NCI-H1417 treated with DMSO at 0.1 percent for 48 hours (cell line): ENCODE data around the gene LATS1.
"Not testable (repeated sequence)": the region's sequence is repeated elsewhere in the genome, so short reads cannot be mapped to it uniquely, and the experiment has no call there.

ENCODE experiments used
- DNase-seq: peaks from one replicate; lab custom pipeline; 2025; lab: John Stamatoyannopoulos, UW

Gene LATS1

DNA sequence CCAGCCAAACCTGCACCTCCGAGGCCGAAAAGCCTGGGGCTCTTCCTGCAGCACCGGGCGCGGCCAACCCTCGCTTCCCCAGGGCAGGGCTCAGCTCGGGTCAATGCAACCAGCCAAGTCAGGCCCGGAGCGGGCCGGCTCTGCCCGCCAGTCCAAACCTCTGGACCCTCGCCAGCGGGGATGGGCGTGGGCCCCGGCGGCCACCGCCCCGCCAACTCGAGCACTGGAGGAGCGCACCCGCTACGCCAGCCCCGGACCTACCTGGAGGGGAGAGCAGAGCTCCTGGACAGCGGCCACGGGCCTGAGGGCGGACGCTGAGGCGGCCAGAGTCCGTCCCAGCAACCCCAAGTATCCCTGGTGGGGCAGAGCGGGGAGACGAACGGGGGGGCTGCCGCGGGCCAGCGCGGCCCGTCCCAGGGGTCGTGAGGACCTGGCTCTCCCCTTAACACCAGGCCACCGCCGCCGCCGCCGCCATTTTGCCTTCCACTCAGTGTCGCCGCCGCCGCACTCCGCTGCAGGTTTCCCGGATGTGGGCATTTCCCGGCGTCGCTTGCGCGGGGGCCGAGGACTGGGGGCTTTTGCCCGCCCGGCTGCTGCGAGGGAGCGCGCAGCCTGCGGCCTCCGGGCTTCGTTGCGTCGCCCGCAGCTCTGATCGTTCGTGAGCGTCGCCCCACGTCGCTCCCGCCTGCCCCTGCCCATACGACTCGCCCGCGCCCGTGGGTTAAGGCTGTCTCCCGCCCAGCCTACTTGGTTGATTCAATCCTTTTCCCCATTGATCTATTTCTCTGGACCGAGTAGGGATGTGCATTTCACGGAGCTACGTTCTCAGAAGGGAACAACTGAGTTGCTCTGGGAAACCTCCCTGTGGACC is at the start of gene LATS1:
TSS of gene LATS1 (minus strand) at position 514 of the 871 bp plus-strand sequence. CDS start 15,975 bp downstream, outside the sequence.
- DNase-seq = peak; percentile 64

DNA sequence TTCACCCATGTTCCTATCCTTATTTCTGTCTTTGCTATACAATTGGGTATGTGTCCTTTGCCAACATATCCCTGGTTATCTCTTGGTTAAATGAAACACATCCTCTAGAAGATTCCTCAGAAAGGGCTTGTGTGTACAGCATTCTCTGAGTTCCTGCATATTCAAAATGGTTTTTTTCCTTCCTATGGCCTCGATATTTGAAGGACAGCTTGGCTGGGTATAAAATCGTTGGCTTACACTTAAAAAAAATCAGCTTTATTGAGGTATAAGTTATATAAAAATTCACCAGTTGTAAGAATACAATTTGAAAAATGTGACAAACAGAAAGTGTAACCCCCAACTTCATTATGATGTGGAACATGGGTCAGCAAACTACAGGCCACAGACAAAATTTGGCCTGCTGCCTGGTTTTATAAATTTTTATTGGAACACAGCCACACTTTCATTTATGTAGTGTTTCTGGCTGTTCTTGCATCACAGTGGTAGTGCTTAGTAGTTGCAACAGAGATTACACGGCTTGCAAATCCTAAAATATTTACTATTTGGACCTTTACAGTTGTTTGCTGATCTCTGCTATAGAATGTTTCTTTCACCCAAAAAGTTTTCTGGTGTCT is 48.4 kb upstream of the LATS1 start:
- DNase-seq = no peak

DNA sequence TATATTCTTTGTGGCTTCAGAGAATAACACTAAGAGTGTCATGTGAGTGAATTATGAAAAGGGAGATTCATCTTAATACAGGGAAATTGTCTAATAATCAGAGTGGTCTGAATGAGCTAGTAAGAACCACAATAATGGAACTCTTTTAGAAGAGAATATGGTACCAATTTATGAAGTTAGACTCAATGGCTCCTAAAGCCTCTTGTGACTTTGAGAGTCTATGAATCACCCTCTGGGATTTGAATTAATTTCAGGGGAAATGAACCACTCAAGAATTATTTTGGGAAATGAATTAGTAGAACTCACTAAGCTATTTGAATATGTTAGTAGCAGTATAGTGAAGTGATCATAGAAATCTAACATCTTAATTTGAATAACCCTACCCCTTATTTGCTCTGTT is 46.0 kb upstream of the LATS1 start:
- DNase-seq = no peak

DNA sequence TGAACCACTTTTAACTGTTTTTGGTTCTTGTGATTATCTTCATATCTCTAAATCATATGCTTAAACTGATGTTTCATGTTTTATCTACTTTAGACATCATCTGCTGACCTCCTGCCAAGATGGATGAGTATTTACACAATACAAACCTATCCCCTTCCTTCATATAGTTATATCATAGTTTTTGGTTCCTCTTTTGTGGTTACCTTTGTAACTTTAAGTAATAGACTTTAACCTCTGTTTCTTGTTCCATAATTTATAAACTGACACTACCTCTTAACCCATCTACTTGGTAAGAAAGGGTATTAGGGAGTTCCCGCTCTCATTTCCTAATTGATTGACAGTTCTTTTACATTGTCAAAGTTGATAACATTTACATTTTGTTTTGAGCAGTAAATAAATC is 43.5 kb upstream of the LATS1 start:
- no peak for DNase-seq

DNA sequence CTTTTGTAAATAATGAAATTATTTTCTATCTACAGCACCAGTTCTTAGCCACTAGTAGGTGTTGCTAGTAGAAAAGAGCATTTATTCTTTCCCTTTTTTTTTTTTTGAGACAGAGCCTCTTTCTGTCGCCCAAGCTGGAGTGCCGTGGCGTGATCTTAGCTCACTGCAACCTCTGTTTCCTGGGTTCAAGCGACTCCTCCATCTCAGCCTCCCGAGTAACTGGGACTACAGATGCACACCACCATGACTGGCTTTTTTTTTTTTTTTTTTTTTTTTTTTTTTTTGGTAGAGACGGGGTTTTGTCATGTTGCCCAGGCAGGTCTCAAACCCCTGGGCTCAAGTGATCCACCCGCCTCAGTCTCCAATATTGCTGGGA is 38.3 kb upstream of the LATS1 start:
- no peak for DNase-seq

DNA sequence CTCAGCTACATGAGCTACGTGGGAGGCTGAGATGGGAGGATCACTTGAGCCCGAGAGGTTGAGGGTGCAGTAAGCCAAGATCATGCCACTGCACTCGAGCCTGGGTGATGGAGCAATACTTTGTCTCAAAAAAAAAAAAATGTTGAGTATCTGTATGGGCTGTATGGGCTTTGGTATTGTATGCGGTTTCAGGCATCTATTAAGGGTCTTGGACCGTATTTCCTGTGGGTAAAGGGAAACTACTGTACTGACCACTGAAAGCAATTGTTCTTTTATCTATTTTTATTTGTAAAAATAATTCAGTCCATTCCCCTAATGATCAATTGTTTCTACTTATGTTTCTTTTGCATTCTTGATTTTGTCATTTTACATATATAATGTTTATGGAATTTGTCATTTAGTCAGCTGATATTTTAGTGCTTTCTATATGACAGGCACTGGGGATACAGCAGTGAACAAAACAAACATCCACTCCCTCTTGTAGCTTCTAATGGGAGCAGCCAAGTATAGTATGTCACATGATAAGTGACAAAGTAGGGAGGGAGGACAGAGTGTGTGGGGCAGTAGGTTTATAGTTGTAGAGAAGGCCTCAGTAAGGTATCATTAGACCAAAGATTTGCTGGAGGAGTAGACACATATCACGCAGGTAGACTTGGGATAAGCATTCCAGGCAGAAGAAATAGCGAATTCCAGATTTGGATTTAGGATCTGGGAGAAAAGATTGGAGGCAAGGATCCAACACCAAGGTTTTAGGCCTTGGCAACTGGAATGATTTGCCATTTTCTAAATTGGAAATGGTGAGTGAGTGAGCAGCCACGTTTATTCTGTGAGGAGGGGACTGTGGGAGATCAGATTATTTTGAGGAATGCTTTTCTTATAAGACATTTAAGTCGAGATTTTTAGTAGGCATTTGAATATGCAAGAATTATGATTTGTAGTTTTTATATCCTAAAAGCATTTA is 37.7 kb upstream of the LATS1 start:
- DNase-seq = no peak

DNA sequence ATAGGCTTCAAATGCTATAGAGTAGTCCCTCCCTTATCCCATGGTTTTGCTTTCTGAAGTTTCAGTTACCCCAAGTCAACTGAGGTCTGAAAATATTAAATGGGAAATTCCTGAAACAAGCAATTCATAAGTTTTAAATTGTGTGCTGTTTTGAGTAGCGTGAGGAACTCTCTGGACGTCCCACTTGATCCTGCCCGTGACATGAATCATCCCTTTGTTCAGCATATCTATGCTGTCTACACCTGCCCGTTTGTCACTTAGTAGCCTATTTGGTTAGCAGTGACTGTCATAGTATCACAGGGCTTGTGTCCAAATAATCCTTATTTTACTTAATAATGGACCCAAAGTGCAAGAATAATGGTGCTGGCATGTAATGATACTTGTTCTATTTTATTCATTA is 36.6 kb upstream of the LATS1 start:
- DNase-seq = no peak

DNA sequence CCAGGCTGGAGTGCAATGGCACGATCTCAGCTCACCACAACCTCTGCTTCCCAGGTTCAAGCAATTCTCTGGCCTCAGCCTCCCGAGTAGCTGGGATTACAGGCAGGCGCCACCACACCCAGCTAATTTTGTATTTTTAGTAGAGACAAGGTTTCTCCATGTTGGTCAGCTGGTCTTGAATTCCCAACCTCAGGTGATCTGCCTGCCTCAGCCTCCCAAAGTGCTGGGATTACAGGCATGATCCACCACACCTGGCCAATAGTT is 35.4 kb upstream of the LATS1 start:
- DNase-seq = not testable (repeated sequence)

DNA sequence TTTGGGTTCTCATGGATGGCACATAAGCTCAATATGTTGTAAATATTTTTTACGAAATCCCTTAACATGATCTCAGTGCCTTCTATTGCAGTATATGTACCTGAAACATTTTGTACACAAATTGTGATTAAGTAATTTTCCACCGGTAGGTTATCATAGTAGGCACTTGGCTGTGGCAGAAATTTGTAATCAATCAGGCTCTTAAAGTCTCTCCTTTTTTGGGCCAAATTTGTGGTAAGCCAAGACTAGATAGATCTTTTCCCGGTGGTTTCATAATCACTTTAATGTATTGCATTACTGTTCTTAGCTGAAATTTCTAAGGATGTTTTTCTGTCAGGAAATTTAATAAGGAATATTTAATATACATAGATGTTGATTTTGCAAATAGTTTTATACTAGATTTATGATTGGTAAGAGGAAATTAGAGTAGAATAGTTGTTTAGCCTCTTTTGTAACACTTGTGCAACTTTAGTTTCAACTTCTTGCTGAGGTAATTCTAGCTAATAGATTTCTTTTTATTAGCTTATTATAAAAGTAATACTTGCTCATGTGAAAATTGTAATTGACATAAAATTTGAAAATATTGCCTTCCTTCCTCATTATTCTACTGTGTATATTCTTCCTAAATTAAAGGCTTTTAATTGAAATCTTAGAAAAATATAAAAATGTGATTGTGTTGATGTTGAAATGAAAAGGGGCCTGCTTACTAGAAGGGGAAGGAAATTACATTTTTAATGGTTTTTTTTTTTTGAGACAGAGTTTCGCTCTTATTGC is 34.9 kb upstream of the LATS1 start:
- DNase-seq = no peak

DNA sequence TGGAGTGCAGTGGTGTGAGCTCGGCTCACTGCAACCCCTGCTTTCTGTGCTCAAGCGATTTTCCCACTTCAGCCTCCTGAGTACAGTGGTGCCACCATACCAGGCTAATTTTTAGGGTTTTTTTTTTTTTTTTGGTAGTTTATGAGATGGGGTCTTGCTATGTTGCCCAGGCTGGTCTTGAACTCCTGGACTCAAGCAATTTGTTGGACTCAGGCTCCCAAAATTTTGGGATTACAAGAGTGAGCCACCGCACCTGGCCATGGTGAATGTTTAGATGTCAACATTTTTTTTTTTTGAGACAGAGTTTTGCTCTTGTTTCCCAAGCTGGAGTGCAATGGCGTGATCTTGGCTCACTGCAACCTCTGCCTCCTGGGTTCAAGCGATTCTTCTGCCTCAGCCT is 34.0 kb upstream of the LATS1 start:
- DNase-seq = not testable (repeated sequence)

DNA sequence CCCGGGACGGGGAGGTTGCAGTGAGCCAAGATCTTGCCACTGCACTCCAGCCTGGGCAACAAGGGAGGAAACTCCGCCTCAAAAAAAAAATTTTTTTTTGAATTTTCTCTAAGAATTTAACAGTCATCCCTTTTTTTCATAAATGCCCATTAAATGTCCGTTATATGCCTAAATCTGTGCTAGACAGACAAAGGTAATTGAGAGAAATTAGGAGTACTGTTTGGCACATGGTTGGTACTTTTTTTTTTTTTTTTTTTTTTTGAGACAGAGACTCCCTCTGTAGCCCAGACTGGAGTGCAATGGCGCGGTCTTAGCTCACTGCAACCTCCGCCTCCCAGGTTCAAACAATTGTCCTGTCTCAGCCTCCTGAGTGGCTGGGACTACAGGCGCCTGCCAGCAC is 33.3 kb upstream of the LATS1 start:
- DNase-seq = no peak

DNA sequence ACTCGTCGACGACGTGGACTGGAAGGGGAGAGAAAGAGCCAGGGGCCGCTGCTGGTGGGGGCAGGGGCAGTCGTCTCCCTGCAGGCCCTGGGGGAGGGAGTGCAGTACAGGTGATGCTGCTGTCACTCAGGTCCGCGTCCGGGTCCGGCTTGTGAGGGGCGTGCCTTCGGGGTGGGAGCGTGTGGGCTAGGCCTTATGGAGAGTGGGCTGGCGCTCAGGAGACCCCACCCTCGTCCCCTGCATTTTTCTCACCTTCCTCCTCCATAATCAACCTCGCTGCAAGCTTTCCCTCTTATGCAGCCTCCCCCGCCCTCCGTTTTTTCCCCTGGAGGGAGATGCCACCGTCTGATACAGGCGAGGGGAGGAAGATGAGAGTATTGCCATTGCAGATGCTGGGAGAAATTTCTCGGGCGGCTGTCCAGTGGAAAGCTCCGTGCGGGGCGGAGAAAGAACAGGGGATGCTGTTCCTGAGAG is 32.3 kb upstream of the LATS1 start:
- peak; percentile 60 for DNase-seq

DNA sequence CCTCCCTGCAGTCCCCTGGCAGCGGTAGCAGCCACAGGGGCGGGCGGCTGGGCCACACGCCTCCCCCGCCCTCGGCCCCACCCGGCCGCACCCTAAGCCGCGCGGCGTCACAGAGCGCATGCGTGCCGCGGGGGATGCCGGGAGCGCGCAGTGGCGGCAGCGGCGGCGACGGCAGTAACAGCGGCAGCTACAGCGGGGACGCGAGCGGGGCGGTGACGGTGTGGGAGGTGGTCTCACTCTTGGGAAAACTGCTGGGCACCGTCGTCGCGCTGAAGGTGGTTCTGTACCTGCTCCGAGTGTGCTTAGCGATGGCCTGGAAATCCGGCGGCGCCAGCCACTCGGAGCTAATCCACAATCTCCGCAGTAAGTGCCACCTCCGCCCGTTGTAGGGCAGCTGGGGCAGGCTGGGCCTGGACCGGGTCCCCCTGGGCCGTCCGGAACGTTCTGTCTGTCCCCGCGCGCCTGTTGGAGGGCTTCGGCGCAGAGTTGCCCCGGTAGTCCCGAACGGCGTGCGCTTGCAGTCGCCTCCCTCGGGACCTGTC is 31.8 kb upstream of the LATS1 start, which contains the start of gene PCMT1:
TSS of gene PCMT1 (plus strand) at position 148 of the 542 bp plus-strand sequence. CDS start at position 309, 161 bp downstream.
- DNase-seq = peak; percentile 68

DNA sequence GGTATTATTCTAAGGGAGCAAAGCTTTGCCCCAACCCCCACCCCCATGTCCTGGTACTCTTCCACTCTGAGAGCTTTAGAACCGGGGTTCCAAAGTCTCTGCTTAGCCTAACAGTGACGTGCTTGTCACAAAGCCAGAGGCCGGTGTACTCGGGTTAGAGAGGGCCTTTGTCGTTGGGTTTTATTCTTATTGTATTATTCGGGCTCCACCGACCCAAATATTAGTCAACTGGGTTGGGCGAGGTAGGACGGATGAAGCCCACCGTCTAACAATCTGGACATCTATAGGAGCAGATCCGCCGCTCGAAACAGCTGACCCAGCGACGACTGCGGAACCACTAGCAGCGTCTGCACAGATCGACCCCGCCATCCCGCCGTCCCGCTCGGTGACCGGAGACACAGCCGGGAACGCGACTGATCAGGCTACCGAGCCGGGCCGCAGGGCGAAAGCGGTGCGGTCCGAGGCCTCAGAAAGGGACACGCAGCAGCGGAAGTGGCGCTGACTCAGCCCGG is 31.2 kb upstream of the LATS1 start:
- not testable (repeated sequence) for DNase-seq

DNA sequence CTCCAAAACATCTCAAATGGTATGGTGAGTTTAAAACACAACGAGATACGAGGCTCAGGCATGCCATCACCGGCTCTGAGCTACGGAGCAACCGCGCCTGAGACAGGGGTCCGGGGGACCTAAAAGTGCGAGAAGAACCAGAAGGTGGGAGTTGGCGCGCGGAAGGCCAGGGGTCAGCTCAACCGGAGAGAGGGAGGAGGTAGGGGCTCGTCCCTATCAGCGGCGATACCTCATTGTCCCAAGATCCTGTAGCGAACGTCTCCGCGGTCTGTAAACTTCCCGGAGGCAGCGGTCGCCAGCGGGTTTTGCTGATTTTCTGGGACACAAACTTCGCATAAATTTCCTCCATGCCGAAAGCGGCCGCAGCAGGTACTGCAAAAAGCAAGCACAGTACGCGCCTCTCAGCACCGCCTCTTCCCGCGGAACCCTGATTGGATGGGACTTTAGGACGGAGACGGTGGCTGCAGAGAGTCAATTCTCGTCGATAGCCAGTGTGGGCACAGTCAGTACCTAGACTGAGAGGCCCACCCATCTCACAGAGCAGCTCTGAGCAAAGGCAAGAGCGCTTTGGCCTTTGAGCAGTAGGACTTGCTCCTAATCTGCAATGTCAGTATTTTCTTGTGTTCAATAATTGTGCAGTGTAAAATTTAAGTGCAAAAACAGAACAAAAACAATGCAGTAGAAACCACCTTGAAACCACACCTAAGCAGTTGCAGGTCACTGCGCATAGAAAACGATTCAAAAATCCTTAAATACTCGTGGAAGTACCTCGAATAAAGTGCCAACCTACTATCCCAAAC is 28.4 kb upstream of the LATS1 start, which contains the start of gene NUP43:
TSS of gene NUP43 (minus strand) at position 383 of the 800 bp plus-strand sequence. CDS start at position 349, 34 bp downstream.
- DNase-seq = peak; percentile 84

DNA sequence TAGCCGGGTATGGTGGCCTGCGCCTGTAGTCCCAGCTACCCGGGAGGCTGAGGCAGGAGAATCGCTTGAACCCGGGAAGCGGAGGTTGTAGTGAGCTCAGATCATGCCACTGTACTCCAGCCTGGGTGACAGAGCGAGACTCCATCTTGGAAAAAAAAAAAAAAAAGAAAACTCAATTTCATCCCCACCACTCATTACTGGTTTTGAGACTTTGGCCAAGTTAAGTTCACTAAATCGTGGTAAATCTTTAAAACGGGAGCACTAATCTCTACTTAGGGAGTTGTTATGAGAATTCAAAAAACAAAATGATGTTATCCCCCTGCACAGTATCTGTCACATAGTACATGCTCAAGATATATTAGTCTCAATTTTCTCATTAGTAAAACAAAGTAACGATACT is 27.4 kb upstream of the LATS1 start:
- DNase-seq = not testable (repeated sequence)

DNA sequence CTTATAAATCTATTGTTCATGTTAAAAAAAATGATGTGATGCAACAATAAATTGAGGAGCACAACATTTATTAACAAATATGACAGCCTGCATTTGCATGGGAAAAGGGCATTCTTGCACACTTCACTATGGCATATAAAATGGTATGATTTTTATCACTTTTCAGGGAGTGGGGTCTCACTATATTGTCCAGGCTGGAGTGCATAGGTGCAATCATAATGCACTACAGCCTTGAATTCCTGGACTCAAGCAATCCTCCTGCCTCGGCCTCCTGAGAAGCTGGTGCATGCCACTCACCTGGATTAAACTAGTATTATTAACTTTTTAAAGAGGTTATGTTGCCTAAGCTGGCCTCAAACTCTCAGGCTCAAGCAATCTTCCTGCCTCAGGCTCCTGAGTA is 17.0 kb upstream of the LATS1 start:
- DNase-seq = no peak

DNA sequence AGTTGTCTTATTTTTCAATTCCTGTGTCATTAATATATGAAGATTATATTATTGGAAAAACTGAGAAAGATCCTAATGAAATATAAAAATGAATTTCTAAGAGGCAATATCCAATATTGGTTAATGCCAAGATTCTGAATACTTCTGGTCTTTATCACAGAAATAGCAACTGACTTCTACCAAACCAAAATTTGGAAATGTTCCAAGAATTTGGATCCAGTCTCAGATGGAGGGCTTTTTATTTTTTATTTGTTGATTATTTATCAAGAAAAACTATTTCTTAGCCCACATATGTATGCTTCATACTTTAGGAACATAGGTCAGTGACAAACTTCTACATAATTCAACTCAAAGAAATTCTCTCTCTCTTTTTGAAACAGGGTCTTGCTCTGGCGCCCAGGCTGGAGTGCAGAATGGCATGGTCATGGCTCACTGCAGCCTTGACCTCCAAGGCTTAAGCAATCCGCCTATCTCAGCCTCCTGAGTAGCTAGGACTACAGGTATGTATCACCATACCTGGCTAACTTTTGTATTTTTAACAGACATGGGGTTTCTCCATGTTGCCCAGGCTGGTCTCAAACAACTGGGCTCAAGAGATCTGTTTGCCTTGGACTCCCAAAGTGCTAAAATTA is 15.3 kb upstream of the LATS1 start:
- DNase-seq = no peak

DNA sequence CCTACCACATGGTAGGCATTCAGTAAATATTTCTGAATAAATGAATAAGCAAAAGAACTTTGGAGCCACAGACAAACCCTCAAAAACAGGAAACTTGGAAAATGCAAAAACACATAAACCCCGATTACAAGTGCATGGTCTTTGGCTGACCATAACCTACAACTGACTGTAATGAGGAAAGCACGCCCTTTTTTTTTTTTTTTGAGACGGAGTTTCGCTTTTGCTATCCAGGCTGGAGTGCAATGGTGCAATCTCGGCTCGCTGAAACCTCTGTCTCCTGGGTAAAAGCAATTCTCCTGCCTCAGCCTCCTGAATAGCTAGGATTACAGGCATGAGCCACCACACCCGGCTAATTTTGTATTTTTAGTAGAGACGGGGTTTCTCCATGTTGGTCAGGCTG is 11.9 kb upstream of the LATS1 start:
- DNase-seq = no peak
